CD14-positive monocyte (primary cell): ENCODE results near the gene RPS6KB2. TPM values are rescaled to one million over a fixed set of nuclear protein-coding genes. Genes with fewer than 3 reads are reported as not detected.

Source experiments
- DNase-seq, 3 donors: peaks; one replicate each; pipeline ENCODE4 v3.0.0-alpha.2; 2011 to 2022
- H2AFZ ChIP-seq: 2 replicates; pipeline ENCODE4 v1.6.0; 2012; ENCODE audit warnings: mild to moderate bottlenecking, low read depth, low read length, inconsistent platforms; ENCODE audit not compliant: insufficient read depth, poor library complexity, severe bottlenecking
- H3K27ac ChIP-seq, 2 donors: 1 replicate in 1 of 2; 2 replicates in 1 of 2; pipeline ENCODE4 v1.5.1; 2012 to 2013; ENCODE audit warnings: low read length in 2 of 2, control low read depth in 1 of 2, inconsistent platforms in 1 of 2, low read depth in 1 of 2, mild to moderate bottlenecking in 1 of 2
- H3K27me3 ChIP-seq, 2 donors: one replicate each; pipeline versions ENCODE4 v1.6.0 to v1.6.1; 2011 to 2013; ENCODE audit warnings: low read length in 2 of 2; ENCODE audit not compliant: control insufficient read depth in 2 of 2, insufficient read depth in 2 of 2
- H3K36me3 ChIP-seq, 2 donors: replicated peaks in 1 of 2; 1 replicate in 1 of 2; 2 replicates in 1 of 2; pipeline versions ENCODE4 v1.5.1 to v1.6.1; 2012 to 2013; ENCODE audit warnings: low read length in 2 of 2, control low read depth in 1 of 2, inconsistent platforms in 1 of 2, mild to moderate bottlenecking in 1 of 2; ENCODE audit not compliant: insufficient read depth in 2 of 2, control insufficient read depth in 1 of 2
- H3K4me1 ChIP-seq, 2 donors: 1 replicate in 1 of 2; 2 replicates in 1 of 2; pipeline versions ENCODE4 v1.5.1 to v1.6.1; 2012 to 2013; ENCODE audit warnings: low read length in 2 of 2, control low read depth in 1 of 2, inconsistent platforms in 1 of 2, mild to moderate bottlenecking in 1 of 2, moderate library complexity in 1 of 2; ENCODE audit not compliant: insufficient read depth in 2 of 2, control insufficient read depth in 1 of 2
- H3K4me2 ChIP-seq: replicated peaks from 2 replicates; pipeline ENCODE3; 2012; ENCODE audit warnings: low read length, moderate library complexity, mild to moderate bottlenecking; ENCODE audit not compliant: poor library complexity, severe bottlenecking; ENCODE audit errors: extremely low read depth
- H3K4me3 ChIP-seq, 3 experiments: fragments of 200-600 bp in 1 of 3; sonication (generic) in 1 of 3; replicated peaks in 1 of 3; 1 replicate in 2 of 3; 2 replicates in 1 of 3; pipeline ENCODE4 v1.5.1; 2011 to 2013; ENCODE audit warnings: low read length in 3 of 3, mild to moderate bottlenecking in 3 of 3, control low read depth in 2 of 3, low read depth in 2 of 3, inconsistent platforms in 1 of 3, moderate library complexity in 1 of 3
- H3K79me2 ChIP-seq: 2 replicates; pipeline ENCODE4 v1.6.0; 2012; ENCODE audit warnings: mild to moderate bottlenecking, control low read depth, inconsistent platforms, low read length, moderate library complexity; ENCODE audit not compliant: insufficient read depth
- H3K9ac ChIP-seq: 2 replicates; pipeline ENCODE4 v1.6.0; 2017; ENCODE audit warnings: low read length, mild to moderate bottlenecking; ENCODE audit not compliant: insufficient read depth, poor library complexity, severe bottlenecking
- H3K9me3 ChIP-seq, 2 donors: replicated peaks in 1 of 2; 1 replicate in 1 of 2; 2 replicates in 1 of 2; pipeline versions ENCODE4 v1.5.1 to v1.6.1; 2012 to 2013; ENCODE audit warnings: low read length in 2 of 2, control low read depth in 1 of 2; ENCODE audit not compliant: control insufficient read depth in 1 of 2, insufficient read depth in 1 of 2
- H4K20me1 ChIP-seq: 2 replicates; pipeline ENCODE4 v1.6.0; 2012; ENCODE audit warnings: mild to moderate bottlenecking, low read length, control low read depth, moderate library complexity; ENCODE audit not compliant: insufficient read depth
- H3K27ac Mint-ChIP-seq, 7 donors: one replicate each; pipeline ENCODE4 v1.8.0; 2020; ENCODE audit warnings: mild to moderate bottlenecking in 7 of 7, mixed read lengths in 7 of 7, moderate library complexity in 6 of 7, inconsistent platforms in 2 of 7
- H3K27me3 Mint-ChIP-seq, 3 donors: one replicate each; pipeline ENCODE4 v1.8.0; 2021 to 2022; ENCODE audit warnings: low read depth in 3 of 3, mild to moderate bottlenecking in 3 of 3, mixed read lengths in 3 of 3, moderate library complexity in 3 of 3, inconsistent platforms in 1 of 3
- H3K36me3 Mint-ChIP-seq, 2 donors: one replicate each; pipeline ENCODE4 v1.8.0; 2020; ENCODE audit warnings: mixed read lengths in 2 of 2, inconsistent platforms in 1 of 2, mild to moderate bottlenecking in 1 of 2
- H3K4me1 Mint-ChIP-seq: one replicate; pipeline ENCODE4 v1.8.0; 2020; ENCODE audit warnings: mild to moderate bottlenecking, mixed read lengths
- H3K4me3 Mint-ChIP-seq, 2 donors: one replicate each; pipeline ENCODE4 v1.8.0; 2020; ENCODE audit warnings: mild to moderate bottlenecking in 2 of 2, mixed read lengths in 2 of 2, moderate library complexity in 1 of 2
- H3K9me3 Mint-ChIP-seq, 7 donors: one replicate each; pipeline ENCODE4 v1.8.0; 2020 to 2022; ENCODE audit warnings: mixed read lengths in 7 of 7, mild to moderate bottlenecking in 6 of 7, moderate library complexity in 6 of 7, inconsistent platforms in 2 of 7
- WGBS: methylation state at CpG from one replicate; pipeline ENCODE4 v1.1.5; 2013; ENCODE audit warnings: missing lambda C conversion rate; ENCODE audit not compliant: insufficient coverage; 5-methylcytosine and 5-hydroxymethylcytosine counted together
- intact Hi-C, 2 donors: fragments of 100-400 bp; cut with micrococcal nuclease; formaldehyde crosslinking; loops; one replicate each; pipeline versions ENCODE4 v1.15.0 to v1.15.1; 2023
- polyA plus RNA-seq, 3 donors: library from polyadenylated mRNA; depleted of rRNA in 1 of 3; unstranded in 2 of 3; stranded (reverse) in 1 of 3; fragments of 300-500 nt in 2 of 3; fragments of >200 nt in 1 of 3; fragmentation: Illumina TruSeq in 2 of 3; gene quantifications; 1 replicate in 2 of 3; 2 replicates in 1 of 3; pipeline ENCODE4 v1.2.3, GENCODE V29; 2012 to 2021
- TF ChIP-seq, protein P1 (sequence below): fragments of 200-600 bp; IDR thresholded peaks from one replicate; pipeline ENCODE4 v1.8.0; 2022; ENCODE audit warnings: antibody characterized with exemption, mild to moderate bottlenecking

Gene RPS6KB2
- polyA plus RNA-seq, 3 donors = 51.6 to 101 (median 53.8) TPM

DNA sequence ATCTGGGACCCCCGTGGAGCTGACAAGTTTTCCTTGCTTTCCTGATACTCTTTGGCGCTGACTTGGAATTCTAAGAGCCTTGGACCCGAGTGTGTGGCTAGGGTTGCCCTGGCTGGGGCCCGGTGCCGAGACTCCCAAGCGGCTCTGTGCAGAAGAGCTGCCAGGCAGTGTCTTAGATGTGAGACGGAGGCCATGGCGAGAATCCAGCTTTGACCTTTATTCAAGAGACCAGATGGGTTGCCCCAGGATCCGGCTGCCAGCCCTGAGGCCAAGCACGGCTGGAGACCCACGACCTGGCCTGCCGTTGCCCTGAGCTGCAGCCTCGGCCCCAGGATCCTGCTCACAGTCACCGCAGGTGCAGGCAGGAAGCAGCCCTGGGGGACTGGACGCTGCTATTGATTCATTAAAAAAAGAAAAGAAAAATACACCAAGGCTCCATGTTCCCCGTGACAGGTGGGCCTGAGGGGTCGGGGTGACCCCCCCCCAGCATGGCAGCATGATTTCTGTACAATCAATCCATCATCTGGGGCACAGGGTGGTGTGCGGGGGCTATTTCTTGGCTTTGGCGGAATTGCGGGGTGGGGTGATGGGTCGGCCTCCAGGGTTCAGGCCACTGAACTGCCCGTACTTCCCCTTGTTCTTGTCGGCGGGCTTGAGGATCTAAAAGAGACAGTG is 30.2 kb upstream of the RPS6KB2 start:
- no peaks in the 10 kb centered on the region for H3K27me3 ChIP-seq
- 86% methylated on average over 23 of the region's 24 CpGs for WGBS
- intact Hi-C loops = loop anchor here in 1 of 2 donors (10.0 kb wide), 1 partner anchor 553 kb away; the partner anchor contains the start of gene RCE1
- peaks cover 62% of the 10 kb centered on the region for H3K79me2 ChIP-seq
- H3K9me3 ChIP-seq = no peaks in the 10 kb centered on the region
- Mint-ChIP-seq H3K27ac (no peak overlapping the region), H3K9me3 (no peaks in the 10 kb centered on the region), H3K4me3 (no peak overlapping the region), H3K4me1 (peaks cover 53% of the 10 kb centered on the region), H3K27me3 (no peaks in the 10 kb centered on the region), H3K36me3 (peaks cover 39 to 48% of the 10 kb centered on the region in 2 donors)
- no peak overlapping the region for H2AFZ ChIP-seq
- H3K27ac ChIP-seq = peak overlapping the region in 1 of 2 donors; percentile 20
- no peak for DNase-seq
- TF ChIP-seq, protein P1, sequence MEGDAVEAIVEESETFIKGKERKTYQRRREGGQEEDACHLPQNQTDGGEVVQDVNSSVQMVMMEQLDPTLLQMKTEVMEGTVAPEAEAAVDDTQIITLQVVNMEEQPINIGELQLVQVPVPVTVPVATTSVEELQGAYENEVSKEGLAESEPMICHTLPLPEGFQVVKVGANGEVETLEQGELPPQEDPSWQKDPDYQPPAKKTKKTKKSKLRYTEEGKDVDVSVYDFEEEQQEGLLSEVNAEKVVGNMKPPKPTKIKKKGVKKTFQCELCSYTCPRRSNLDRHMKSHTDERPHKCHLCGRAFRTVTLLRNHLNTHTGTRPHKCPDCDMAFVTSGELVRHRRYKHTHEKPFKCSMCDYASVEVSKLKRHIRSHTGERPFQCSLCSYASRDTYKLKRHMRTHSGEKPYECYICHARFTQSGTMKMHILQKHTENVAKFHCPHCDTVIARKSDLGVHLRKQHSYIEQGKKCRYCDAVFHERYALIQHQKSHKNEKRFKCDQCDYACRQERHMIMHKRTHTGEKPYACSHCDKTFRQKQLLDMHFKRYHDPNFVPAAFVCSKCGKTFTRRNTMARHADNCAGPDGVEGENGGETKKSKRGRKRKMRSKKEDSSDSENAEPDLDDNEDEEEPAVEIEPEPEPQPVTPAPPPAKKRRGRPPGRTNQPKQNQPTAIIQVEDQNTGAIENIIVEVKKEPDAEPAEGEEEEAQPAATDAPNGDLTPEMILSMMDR = no peak
- H3K9ac ChIP-seq = no peak overlapping the region
- peaks cover 67% of the 10 kb centered on the region for H4K20me1 ChIP-seq
- peaks cover 39 to 59% of the 10 kb centered on the region in 2 donors for H3K36me3 ChIP-seq
- H3K4me1 ChIP-seq = peaks cover 35 to 57% of the 10 kb centered on the region in 2 donors
- no peak overlapping the region for H3K4me2 ChIP-seq
- H3K4me3 ChIP-seq = no peak overlapping the region

DNA sequence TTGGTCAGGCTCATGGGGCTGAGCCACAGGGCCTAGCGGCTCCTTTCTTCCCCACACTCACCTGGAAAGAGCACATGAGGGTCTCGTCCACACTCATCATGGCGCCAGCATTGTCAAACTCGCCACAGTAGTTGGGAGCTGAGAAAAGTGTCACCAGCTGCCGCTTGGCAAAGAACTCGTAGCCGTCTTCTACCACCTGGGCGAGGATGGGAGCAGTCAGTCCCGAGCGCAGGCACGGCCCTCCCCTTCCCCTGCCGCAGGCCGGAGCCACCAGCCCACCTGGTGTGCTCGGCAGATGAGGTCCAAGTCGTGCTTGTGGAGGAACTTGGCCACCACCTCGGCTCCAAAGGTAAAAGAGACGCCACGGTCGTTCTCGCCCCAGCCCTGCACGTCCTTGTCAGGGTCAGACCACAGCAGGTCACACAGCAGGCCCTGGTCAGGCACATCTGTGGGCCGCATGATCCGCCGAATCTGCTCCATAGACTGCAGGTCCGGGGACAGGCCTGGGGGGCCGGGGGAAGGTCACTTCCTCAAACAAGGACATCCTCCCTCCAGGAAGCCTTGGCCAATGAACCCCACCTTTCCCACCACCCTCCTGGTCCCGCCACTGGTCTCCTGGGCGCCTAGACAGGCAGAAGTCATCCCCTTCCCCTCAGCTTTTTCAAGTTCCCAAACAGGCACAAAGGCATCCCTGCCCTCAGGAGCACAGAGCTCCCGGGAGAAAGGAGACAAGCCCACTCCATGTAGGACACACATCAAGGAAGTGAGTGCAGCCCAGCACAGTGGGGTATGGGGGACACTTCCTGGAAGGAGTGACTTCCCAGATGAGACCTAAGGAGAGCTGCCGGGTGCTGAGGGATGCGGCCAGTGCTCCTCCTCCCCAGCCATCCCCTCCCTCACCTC is 29.4 kb upstream of the RPS6KB2 start:
- Histone ChIP-seq H3K27ac (peak overlapping the region in 1 of 2 donors; percentile 59), H2AFZ (no peak overlapping the region), H3K4me3 (no peak overlapping the region), H3K9me3 (no peaks in the 10 kb centered on the region), H3K4me2 (peak overlapping the region; percentile 3), H3K79me2 (peaks cover 65% of the 10 kb centered on the region), H3K27me3 (no peaks in the 10 kb centered on the region), H3K4me1 (peaks cover 43 to 63% of the 10 kb centered on the region in 2 donors), H3K9ac (no peak overlapping the region), H4K20me1 (peaks cover 61% of the 10 kb centered on the region), H3K36me3 (peaks cover 39 to 57% of the 10 kb centered on the region in 2 donors)
- TF ChIP-seq, protein P1 = no peak
- 85% methylated on average over 23 of the region's 31 CpGs for WGBS
- no peaks in the 10 kb centered on the region for H3K27me3 Mint-ChIP-seq
- DNase-seq = no peak
- no peak overlapping the region for H3K4me3 Mint-ChIP-seq
- peak overlapping the region in 3 of 7 donors; percentile 18 to 74 (median 54) for H3K27ac Mint-ChIP-seq
- no peaks in the 10 kb centered on the region for H3K9me3 Mint-ChIP-seq
- intact Hi-C loops = loop anchor here in 1 of 2 donors (10.0 kb wide), 1 partner anchor 554 kb away; the partner anchor contains the start of gene RCE1
- H3K36me3 Mint-ChIP-seq = peaks cover 32 to 48% of the 10 kb centered on the region in 2 donors
- H3K4me1 Mint-ChIP-seq = peaks cover 53% of the 10 kb centered on the region
